Muscle layer of duodenum (tissue), 2 donors: ENCODE data around the gene MGLL.
A peak's percentile ranks its signal among the peaks of the same experiment; 100 is the strongest.

ENCODE experiments used
- H3K27ac ChIP-seq: one replicate; pipeline ENCODE4 v1.7.0; 2013; ENCODE audit warnings: mild to moderate bottlenecking, low read length
- H3K27me3 ChIP-seq: one replicate; pipeline ENCODE4 v1.7.0; 2013; ENCODE audit warnings: low read depth, mild to moderate bottlenecking, control low read depth, low read length
- H3K36me3 ChIP-seq, 2 donors: one replicate each; pipeline ENCODE4 v1.7.0; 2013; ENCODE audit warnings: low read length in 2 of 2, control low read depth in 1 of 2, mild to moderate bottlenecking in 1 of 2; ENCODE audit not compliant: insufficient read depth in 2 of 2, control insufficient read depth in 1 of 2
- H3K4me1 ChIP-seq, 2 donors: one replicate each; pipeline ENCODE4 v1.7.0; 2013; ENCODE audit warnings: low read length in 2 of 2, mild to moderate bottlenecking in 2 of 2, control low read depth in 1 of 2, moderate library complexity in 1 of 2; ENCODE audit not compliant: insufficient read depth in 2 of 2, control insufficient read depth in 1 of 2
- H3K4me3 ChIP-seq, 2 donors: one replicate each; pipeline ENCODE4 v1.7.0; 2013; ENCODE audit warnings: low read length in 2 of 2, low read depth in 1 of 2, mild to moderate bottlenecking in 1 of 2
- H3K9me3 ChIP-seq, 2 donors: one replicate each; pipeline ENCODE4 v1.7.0; 2013; ENCODE audit warnings: low read length in 2 of 2, control low read depth in 1 of 2, mild to moderate bottlenecking in 1 of 2; ENCODE audit not compliant: control insufficient read depth in 1 of 2
- donor health status: healthy.

The MGLL gene

GRCh38 chr3:127787071-127787490 lies 35.2 kb downstream of the MGLL start:
- peak overlapping the region in 1 of 2 donors; percentile 14 for H3K4me3 ChIP-seq
- H3K36me3 ChIP-seq, result no peaks in the 10 kb centered on the region
- no peaks in the 10 kb centered on the region for H3K27me3 ChIP-seq
- peaks cover 49 to 60% of the 10 kb centered on the region in 2 donors for H3K4me1 ChIP-seq
- H3K27ac ChIP-seq, result peak overlapping the region; percentile 64
- H3K9me3 ChIP-seq, result no peaks in the 10 kb centered on the region

DNA sequence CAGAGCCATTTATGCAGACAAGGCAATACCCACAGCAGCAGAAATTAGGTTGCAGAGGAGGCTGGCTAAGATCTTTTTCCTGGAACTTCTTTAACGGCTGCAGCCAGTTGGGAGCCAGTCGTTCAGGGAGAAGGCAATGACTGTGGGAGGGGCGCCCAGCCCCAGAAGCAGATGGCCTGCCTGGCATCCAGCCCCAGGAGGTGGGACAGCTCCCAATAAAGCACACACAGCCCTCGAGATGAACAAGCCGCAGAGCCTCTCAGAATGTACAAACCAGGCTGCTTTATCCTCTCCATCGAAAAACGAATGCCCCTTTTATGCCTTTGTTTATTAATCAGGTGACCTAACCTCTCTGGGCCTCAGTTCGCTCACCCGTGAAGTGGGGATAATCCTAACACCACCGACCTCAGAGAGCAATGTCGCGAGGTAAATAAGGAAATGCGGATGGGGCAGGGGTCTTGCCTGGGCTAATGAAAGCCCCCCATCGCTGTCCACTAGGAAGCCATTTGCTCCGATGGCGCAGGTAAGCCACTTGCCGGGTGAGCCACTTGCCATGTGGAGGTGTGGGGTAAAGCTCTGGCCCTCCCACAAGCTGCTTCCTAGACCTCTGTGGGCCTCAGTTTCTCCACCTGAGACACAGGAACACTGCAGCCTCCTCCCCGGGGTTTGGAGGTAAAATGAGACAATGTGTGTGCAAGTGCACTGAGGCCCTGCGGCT lies 35.8 kb downstream of the MGLL start:
- peak overlapping the region; percentile 14 to 19 for H3K4me3 ChIP-seq
- H3K27me3 ChIP-seq, result no peaks in the 10 kb centered on the region

DNA sequence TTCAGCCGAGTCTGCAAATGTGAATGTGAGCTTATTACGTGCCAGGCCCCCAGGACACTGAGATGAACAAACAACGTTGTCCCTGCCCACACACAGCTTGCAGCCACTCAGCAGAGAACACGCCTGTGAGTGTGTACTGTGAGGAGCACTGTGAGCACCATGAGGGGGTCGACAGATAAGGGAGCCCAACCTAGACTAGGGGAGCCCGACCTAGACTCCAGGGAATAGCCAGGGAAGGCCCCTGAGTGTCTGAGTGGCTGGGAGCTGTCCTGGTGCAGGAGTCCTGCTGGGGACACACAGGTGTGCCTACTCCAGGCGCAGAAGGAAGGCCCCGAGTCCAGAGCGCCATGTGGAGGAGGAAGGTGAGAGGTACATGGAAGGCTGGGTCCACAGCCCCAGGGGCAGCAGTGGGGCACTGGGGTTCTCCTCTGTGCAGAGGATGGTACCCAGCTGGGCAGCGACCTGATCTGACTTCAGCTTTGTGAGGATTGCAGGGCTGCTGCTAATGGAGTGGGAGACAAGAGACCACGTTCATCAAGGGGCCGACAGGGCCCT lies 36.5 kb downstream of the MGLL start:
- Histone ChIP-seq H3K9me3 (no peaks in the 10 kb centered on the region), H3K4me1 (peaks cover 42 to 59% of the 10 kb centered on the region in 2 donors), H3K27me3 (no peaks in the 10 kb centered on the region), H3K36me3 (no peaks in the 10 kb centered on the region), H3K4me3 (peak overlapping the region in 1 of 2 donors; percentile 19), H3K27ac (peak overlapping the region; percentile 80)

More for the DNA sequence above, 35.8 kb downstream of the MGLL start:
- Histone ChIP-seq H3K4me1 (peaks cover 49 to 59% of the 10 kb centered on the region in 2 donors), H3K9me3 (no peaks in the 10 kb centered on the region), H3K36me3 (no peaks in the 10 kb centered on the region), H3K27ac (peak overlapping the region; percentile 80)

DNA sequence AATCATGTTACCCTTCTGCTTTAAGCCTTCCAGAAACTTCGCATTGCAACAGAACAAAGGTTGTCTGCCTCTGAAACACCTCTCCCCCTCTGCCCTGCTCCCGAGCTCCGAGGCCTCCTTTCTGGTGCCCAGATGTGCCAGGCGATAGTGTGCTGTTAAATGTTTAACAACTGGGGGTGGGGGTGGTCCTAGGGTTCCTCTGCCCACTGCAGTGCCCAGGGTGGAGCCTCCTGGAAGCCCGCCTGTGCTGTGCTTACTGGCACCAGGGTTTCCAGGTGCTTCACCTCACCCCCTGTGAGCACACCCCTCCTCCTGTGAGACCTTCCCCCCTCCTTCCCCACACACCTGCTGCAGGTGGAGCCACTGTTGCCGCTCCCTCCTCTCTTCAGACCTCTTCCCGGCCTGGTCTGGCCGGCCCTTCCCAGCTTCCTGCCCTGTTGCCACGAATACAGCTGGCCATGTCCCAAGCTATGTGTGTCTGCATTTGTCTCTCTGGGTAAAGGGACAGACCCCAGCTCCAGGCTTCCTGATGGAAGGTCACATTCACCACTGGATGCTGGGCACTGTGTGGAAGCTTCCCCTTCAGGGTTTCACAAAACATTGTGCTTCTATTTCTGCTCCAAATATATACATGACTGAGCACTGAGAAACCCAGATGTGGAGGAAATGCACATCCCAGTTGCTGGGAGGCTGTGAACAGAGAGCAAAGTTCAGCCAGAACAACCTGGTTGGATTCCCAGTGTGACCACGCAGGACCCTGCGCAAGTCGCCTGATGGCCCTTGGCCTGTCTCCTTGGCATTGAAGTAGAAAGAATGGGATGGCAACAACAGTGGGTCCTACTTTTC lies 37.2 kb downstream of the MGLL start:
- Histone ChIP-seq H3K4me3 (peak overlapping the region in 1 of 2 donors; percentile 9), H3K27ac (peak overlapping the region; percentile 80), H3K9me3 (no peaks in the 10 kb centered on the region), H3K27me3 (no peaks in the 10 kb centered on the region), H3K4me1 (peaks cover 40 to 66% of the 10 kb centered on the region in 2 donors), H3K36me3 (no peaks in the 10 kb centered on the region)

- H3K27ac ChIP-seq, result peak overlapping the region; percentile 80
- H3K36me3 ChIP-seq, result no peaks in the 10 kb centered on the region
- no peak overlapping the region for H3K4me3 ChIP-seq
- no peaks in the 10 kb centered on the region for H3K27me3 ChIP-seq
- peaks cover 40 to 73% of the 10 kb centered on the region in 2 donors for H3K4me1 ChIP-seq
- no peaks in the 10 kb centered on the region for H3K9me3 ChIP-seq
Measured at GRCh38 chr3:127784283-127784682, 38.0 kb downstream of the MGLL start.

DNA sequence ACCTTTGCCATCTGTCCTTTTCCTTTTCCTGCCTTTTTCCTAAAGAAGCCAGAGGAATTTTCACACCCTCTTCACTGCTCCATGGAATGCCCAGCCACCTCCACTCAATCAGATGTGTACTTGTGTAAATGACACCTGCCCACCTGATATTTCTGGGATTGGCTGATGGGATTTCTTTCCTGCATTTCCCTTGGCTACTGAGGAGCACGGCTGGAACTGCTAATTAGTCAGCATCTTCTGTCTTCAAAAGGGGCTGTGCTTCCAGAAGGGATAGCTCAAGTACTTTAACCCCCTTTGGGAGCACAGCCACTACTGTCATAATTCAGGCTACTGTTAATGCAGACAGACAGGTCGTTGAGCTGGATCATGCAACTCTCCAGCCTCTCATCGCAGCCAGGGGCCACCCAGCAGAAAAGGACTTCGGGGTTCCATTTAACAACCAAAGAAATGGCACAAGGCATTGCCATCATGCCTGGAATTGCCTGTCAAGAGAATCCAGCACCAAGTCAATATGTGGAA lies 38.6 kb downstream of the MGLL start:
- H3K4me3 ChIP-seq, result no peak overlapping the region
- no peaks in the 10 kb centered on the region for H3K36me3 ChIP-seq
- no peak overlapping the region for H3K27ac ChIP-seq
- no peaks in the 10 kb centered on the region for H3K27me3 ChIP-seq
- no peaks in the 10 kb centered on the region for H3K9me3 ChIP-seq
- peaks cover 39 to 71% of the 10 kb centered on the region in 2 donors for H3K4me1 ChIP-seq

- no peak overlapping the region for H3K27ac ChIP-seq
- H3K4me1 ChIP-seq, result peaks cover 33 to 65% of the 10 kb centered on the region in 2 donors
- no peaks in the 10 kb centered on the region for H3K36me3 ChIP-seq
- no peaks in the 10 kb centered on the region for H3K9me3 ChIP-seq
- H3K27me3 ChIP-seq, result no peaks in the 10 kb centered on the region
- no peak overlapping the region for H3K4me3 ChIP-seq
Measured at GRCh38 chr3:127783166-127783565, 39.1 kb downstream of the MGLL start.

DNA sequence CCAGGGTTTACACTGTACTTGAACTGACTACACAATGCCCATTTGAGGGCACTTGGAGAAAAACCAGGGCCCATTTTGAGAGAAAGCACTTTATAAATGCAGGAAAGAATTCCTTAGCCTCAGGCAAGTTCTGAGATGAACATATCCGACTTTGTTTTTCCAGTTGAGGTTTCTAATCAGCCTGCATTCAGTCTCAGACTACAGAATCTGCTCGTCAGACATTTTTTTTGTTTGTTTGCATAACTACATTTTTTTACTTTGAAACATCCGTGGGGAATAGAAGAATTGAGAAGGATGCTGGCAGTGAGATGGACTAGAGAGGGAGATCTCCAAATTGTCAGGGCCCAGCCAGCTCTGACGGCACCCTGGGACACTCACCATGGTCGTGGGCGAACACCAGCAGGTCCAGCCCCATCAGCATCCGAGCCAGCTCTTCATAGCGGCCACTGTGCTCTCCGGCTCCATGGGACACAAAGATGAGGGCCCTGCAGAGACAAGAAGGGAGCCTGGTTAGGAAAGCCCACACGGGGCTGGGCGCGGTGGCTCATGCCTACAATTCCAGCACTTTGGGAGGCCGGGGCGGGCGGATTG lies 40.8 kb downstream of the MGLL start:
- no peak overlapping the region for H3K27ac ChIP-seq
- H3K4me1 ChIP-seq, result peaks cover 19 to 49% of the 10 kb centered on the region in 2 donors
- no peak overlapping the region for H3K4me3 ChIP-seq

GRCh38 chr3:127780536-127781400 lies 41.5 kb downstream of the MGLL start:
- no peak overlapping the region for H3K27ac ChIP-seq
- no peaks in the 10 kb centered on the region for H3K9me3 ChIP-seq
- H3K27me3 ChIP-seq, result no peaks in the 10 kb centered on the region
- H3K4me3 ChIP-seq, result no peak overlapping the region
- H3K36me3 ChIP-seq, result peaks cover 0 to 5% of the 10 kb centered on the region in 2 donors
- peaks cover 20 to 49% of the 10 kb centered on the region in 2 donors for H3K4me1 ChIP-seq

More for the DNA sequence above, 40.8 kb downstream of the MGLL start:
- Histone ChIP-seq H3K36me3 (peaks cover 0 to 5% of the 10 kb centered on the region in 2 donors), H3K27me3 (no peaks in the 10 kb centered on the region), H3K9me3 (no peaks in the 10 kb centered on the region)

DNA sequence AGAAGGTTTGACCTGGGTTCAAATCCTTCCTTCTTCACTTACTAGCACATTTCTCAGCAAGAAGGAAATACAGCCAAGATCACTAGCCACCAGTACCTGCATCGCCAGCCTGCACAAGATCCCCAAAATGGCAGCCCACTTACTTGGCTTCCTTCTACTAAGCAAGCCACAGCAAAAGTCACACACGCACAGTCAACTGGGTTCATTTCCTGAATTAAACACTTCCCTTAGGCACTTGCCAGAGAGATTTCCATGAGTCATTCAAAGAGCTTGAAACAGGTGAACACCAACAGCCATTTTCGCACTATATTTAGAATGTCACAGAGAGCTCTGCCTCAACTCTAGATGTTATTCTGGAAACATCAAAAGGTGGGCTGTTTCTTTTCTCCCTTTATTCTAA lies 42.6 kb downstream of the MGLL start:
- Histone ChIP-seq H3K36me3 (peaks cover 0 to 5% of the 10 kb centered on the region in 2 donors), H3K4me1 (peaks cover 14 to 49% of the 10 kb centered on the region in 2 donors), H3K27me3 (no peaks in the 10 kb centered on the region), H3K27ac (no peak overlapping the region), H3K4me3 (no peak overlapping the region), H3K9me3 (no peaks in the 10 kb centered on the region)
